ENCODE data around the gene ESRRB.

- TF ChIP-seq CTCF (IDR thresholded peaks at IDR 0.05; ENCODE audit: poor library complexity) (no peak), EZH2phosphoT487 (IDR thresholded peaks at IDR 0.05; ENCODE audit: low read depth, severe bottlenecking, unreplicated experiment) (no peak)
Measured at GRCh38 chr14:76509311-76509710, 133.4 kb downstream of the ESRRB start.
